GM19324 (cell line): ENCODE results near the gene TYK2.

ENCODE experiments used
- ATAC-seq: cut with Tn5 transposase; IDR thresholded peaks from one replicate; pipeline ENCODE4 v1.9.1; 2021; ENCODE audit warnings: mild to moderate bottlenecking, moderate library complexity; ENCODE audit not compliant: unreplicated experiment, low FRiP score

Gene TYK2

DNA sequence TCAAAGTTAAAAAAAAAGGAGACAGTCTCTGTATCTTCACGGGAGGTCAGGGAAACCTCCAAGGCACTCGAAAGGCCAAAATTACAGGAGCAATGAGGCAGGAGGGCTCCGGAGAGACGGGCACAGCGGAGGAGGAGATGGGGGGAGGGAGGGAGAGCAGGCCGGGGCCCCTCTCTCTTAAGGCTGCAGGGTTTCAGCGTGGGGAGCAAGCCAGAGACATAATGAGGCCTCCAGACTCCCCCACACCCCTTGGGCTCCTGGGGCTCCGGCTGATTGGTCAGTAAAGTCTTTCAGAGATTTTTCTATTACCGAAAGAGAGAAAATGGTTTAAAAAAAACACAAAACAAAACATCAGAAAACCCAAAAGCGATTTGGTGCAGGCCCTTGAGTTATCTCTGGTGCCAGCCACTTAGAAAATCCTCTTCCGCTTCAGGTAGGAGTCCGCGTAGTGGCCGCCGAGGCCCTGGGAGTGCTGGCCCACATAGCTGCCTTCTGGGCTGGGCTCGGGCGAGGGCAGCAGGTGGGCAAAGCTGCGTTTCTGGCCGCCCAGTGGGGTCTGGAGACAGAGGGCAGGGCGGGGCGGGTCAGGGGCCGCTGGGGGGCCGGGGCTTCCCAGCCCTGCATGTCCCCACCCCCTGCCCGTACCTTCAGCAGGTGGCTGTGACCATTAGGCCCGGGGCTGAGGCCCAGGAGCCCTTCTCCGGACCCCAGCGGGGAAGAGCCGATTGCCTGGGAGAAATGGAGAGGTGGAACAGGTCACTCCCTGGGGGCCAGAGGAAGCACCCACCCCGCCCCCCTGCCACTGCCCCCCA lies 63.1 kb downstream of the TYK2 start:
- no peak for ATAC-seq

DNA sequence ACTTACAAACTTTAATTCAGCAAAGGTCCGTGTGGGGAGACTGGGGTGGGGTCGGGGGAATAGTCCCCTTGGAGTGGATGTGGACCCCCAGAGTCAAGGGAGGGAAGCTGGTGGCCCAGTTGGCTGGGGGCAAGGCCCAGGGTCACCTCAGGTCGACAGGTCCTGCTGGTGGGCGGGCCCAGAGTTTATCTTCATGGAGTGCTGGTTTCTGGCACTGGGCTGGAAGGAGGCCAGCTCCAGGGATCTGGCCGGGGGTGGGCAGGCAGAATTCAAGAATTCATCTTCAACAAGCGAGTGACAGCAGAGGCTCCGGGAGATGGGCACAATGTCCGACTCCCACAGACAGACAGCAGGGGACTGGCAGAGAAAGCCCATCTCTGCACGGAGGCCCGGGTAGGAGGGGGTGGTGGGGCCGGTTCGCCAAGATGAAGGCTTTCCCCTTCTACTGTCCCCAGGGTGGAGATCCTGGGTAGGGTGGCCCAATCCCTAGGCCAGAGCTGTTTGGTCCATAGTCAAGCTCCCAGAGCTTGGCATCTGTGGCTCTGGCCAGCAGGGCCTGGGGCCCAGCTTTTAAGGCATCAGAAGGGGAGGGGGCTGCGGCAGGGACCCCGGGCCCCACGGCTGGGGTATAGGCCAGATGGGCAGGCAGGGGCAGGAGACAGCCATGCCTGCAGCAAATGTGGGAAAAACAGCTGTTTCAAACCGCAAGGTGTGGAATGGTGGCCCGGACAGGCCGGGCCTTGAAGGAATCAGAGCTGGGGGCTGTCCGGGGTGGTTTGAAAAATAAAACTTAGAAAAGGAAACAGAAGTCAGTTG lies 63.9 kb downstream of the TYK2 start:
- no peak for ATAC-seq

DNA sequence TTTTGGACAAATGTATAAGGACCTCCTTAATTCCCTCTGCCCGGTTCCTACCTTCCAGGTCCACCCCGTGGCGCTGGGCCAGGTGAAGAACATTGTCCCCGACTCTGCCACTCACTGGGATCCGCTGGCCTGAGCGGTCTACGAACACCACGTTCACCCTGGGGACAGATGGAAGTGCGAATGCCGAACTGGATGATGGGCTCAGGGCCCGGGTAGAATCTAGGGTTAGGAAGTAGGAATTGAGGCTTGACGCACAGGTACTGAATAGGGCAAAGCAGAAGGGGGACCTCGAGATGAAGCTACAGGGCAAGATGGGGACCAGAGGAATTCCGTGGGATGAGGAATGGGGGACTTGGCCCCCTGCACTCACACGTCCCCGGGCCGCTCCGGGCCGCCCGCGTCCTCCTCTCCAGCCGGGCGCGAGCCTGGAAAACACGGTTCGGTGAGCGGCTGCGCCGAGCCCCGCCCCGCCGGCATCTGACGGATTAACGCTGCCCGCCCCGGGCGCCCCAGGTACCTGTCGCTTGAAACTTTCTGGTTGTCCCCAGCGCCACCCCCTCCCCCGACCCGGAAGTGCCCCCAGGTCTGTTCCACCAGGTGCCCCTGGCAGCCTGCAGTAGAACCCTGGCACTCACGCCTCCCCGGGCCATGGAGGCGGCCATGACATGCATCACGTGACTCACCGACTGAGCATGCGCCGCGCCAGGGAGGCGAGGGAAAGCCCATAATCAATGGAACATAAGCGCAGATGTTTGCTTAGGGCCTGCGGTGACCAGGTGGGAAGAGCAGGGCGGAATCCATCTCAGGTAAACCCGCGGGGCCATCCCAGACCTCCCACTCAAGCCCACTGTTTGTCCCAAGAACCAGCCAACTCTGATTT lies 64.8 kb downstream of the TYK2 start, which contains the start of gene FDX2:
FDX2 (minus strand) TSS at position 681 of the 880 bp plus-strand sequence; CDS start at position 662, 19 bp downstream.
- peak; percentile 68 for ATAC-seq

DNA sequence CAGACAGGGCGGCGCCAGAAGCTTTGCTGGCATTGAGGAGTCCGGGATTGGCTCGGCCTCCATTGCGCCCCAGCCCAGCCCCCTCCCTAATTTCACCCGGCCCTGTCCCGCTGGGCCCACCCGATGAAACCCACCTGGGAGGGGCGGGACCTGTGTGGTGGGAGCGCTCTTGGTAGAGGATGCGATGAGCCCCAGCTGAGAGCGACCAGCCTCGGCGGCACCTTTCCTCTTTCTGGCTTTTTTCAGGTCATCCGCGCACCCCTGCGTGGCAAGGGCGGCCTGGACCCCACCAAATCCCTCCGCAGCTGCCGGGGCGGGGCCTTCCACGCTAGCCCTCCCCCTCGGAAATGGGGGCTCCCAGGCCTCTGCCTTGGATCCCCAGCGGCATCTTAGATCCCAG lies 70.9 kb downstream of the TYK2 start, which contains the start of gene ZGLP1:
ZGLP1 (minus strand) TSS at position 393 of the 400 bp plus-strand sequence.
- no peak for ATAC-seq

DNA sequence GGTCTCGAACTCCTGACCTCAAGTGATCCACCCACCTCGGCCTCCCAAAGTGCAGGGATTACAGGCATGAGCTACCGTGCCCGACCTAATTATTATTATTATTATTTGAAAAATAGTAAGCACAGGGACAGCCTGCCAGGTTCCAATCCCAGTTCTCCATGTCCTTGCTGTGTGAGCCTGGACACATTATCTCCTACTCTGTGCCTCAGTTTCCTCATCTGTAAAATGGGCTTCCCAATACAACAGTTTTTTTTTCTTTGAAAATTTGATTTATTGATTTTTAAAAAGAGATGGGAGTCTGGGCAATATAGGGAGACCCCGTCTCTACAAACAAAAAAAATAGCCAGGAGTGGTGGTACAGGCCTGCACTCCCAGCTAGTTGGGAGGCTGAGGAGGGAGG lies 74.0 kb downstream of the TYK2 start:
- no peak for ATAC-seq

DNA sequence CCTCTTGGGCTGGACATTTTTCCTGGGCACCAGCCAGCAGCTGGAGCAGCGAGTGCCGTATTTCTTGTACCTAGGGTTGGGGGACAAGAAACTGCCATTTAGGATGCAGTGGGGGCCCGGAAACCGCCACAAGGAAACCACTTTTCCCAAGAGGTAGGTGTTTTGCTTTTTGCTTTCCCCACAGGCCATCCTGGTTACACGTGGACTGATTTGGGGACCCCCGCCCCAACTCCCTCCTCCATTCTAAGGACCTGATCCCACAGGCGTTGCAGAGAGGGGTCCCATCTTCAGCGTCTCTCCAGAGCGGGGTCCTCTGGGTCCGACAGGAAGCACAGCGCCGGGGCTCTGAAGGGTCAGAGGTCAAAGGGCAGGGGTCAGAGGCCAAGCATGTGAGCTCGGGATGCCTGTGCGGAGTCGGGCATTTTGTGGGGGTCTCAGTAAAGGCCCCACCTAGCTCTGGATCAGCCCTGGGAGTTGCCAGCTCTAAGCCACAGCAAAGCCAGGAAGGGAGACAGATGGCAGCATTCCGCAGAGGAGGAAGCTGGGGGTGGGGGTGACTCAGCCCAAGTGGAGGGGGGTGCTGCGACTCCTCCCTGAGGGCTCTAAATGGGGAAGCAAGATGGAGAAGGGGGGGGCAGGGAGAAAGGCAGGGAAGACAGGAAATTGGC lies 75.1 kb downstream of the TYK2 start:
- no peak for ATAC-seq
